Left ventricle myocardium inferior (tissue), 1 donor: ENCODE measurements around the gene PLEKHM3. TPM values are rescaled to one million over a fixed set of nuclear protein-coding genes. Genes with fewer than 3 reads are reported as not detected.
A peak's percentile ranks its signal among the peaks of the same experiment; 100 is the strongest.

Experiments used
- DNase-seq: peaks from one replicate; pipeline ENCODE4 v3.0.0-alpha.2; 2020
- H3K27ac ChIP-seq: fragments of 200-600 bp; replicated peaks from 2 replicates; pipeline ENCODE4 v1.8.0; 2021
- H3K27me3 ChIP-seq: fragments of 200-600 bp; 2 replicates; pipeline ENCODE4 v1.8.0; 2021; ENCODE audit warnings: low read depth
- H3K36me3 ChIP-seq: fragments of 200-600 bp; 2 replicates; pipeline ENCODE4 v1.8.0; 2021
- H3K4me1 ChIP-seq: fragments of 200-600 bp; 2 replicates; pipeline ENCODE4 v1.8.0; 2021
- H3K4me3 ChIP-seq: fragments of 200-600 bp; 2 replicates; pipeline ENCODE4 v1.8.0; 2021; ENCODE audit warnings: mild to moderate bottlenecking, moderate library complexity
- H3K9me3 ChIP-seq: fragments of 200-600 bp; replicated peaks from 2 replicates; pipeline ENCODE4 v1.8.0; 2021
- CTCF ChIP-seq: fragments of 200-600 bp; IDR thresholded peaks from 2 replicates; pipeline ENCODE4 v1.8.0; 2021; ENCODE audit warnings: antibody characterized with exemption, mild to moderate bottlenecking, borderline replicate concordance
- intact Hi-C: fragments of 100-400 bp; cut with micrococcal nuclease; formaldehyde crosslinking; loops from one replicate; pipeline ENCODE4 v1.11.0; 2022
- total RNA-seq: library from RNA; stranded (reverse); fragmentation: NEBNext Ultra II Directional; extraction: Animal tissue kit (Norgen Biotek cat#: 25700); gene quantifications from one replicate; pipeline ENCODE4 v1.2.1, GENCODE V29; 2021
- donor health status: DM: no; HTN: yes; CAD: no; lungs with severe emphysema.

The PLEKHM3 gene
- total RNA-seq, 1 donor from 2014 or later: 12.9 TPM

DNA sequence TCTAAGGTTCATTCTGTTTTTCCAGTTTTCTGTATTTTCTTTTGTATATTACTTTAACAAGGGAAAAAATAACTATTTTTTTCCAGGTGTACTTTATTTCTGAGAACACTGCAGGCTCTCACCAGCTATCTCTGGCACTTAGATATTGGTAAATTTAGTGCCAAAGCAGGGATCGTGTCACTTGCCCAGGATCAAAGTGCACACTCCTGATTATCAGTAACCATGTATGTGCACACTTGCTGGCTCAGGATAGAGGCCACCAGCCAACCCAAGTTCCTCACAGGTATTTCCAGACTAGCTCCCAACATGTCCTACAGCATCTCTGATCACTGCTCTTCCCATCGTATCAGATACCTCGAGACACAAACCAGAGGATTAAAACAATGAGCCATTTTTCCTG is 249.9 kb downstream of the PLEKHM3 start:
- no peaks in the 10 kb centered on the region for H3K36me3 ChIP-seq
- H3K4me3 ChIP-seq: no peak overlapping the region
- peaks cover 8% of the 10 kb centered on the region for H3K4me1 ChIP-seq
- H3K9me3 ChIP-seq: no peaks in the 10 kb centered on the region
- TF ChIP-seq CTCF: no peak
- H3K27ac ChIP-seq: no peak overlapping the region
- DNase-seq: no peak
- H3K27me3 ChIP-seq: no peaks in the 10 kb centered on the region
- intact Hi-C loops: no loop called here

- TF ChIP-seq CTCF: no peak
- no peak for DNase-seq
- H3K36me3 ChIP-seq: no peaks in the 10 kb centered on the region
- H3K4me1 ChIP-seq: peaks cover 30% of the 10 kb centered on the region
- H3K4me3 ChIP-seq: no peak overlapping the region
- no peak overlapping the region for H3K27ac ChIP-seq
- intact Hi-C loops: no loop called here
- H3K27me3 ChIP-seq: no peaks in the 10 kb centered on the region
- no peaks in the 10 kb centered on the region for H3K9me3 ChIP-seq
Measured at GRCh38 chr2:207772844-207773205, 252.5 kb downstream of the PLEKHM3 start.

DNA sequence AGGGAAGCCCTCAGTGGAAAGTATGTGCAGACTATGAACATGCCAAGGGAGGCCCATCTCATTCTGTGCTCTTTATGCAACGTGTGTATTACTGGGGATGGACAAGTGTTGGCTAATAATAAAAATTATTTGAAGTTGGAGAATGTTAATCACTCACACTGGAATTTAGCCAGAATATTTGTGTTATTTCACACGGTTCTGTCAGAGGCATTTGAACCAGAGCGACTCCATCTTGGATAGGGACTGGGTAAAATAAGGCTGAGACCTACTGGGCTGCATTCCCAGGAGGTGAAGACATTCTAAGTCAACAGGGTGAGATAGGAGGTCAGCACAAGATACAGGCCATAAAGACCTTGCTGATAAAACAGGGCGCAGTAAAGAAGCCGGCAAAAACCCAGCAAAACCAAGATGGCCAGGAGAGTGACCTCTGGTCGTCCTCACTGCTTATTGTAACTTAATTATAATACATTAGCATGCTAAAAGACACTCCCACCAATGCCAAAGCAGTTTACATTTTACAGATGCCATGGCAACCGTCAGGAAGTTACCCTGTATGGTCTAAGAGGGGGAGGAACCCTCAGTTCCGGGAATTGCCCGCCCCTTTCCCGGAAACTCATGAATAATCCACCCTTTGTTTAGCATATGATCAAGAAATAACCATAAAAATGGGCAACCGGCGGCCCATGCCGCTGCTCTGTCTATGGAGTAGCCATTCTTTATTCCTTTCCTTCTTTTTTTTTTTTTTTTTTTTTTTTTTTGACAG is 253.1 kb downstream of the PLEKHM3 start:
- no peaks in the 10 kb centered on the region for H3K27me3 ChIP-seq
- no peaks in the 10 kb centered on the region for H3K9me3 ChIP-seq
- intact Hi-C loops: no loop called here
- no peak for TF ChIP-seq CTCF
- peaks cover 5% of the 10 kb centered on the region for H3K36me3 ChIP-seq
- H3K4me3 ChIP-seq: no peak overlapping the region
- no peak overlapping the region for H3K27ac ChIP-seq
- no peak for DNase-seq
- H3K4me1 ChIP-seq: peaks cover 36% of the 10 kb centered on the region

GRCh38 chr2:207771421-207771820 is 253.9 kb downstream of the PLEKHM3 start:
- Histone ChIP-seq H3K9me3 (no peaks in the 10 kb centered on the region), H3K4me3 (peak overlapping the region; percentile 92), H3K4me1 (peaks cover 43% of the 10 kb centered on the region), H3K27ac (no peak overlapping the region), H3K36me3 (peaks cover 10% of the 10 kb centered on the region), H3K27me3 (no peaks in the 10 kb centered on the region)
- no peak for TF ChIP-seq CTCF
- no peak for DNase-seq
- intact Hi-C loops: no loop called here

Other genes with a start within 250 kb of the PLEKHM3 start
- not detected for gene CRYGD, start 99.0 kb upstream of the PLEKHM3 start, total RNA-seq
- gene CRYGC, start 104.3 kb upstream of the PLEKHM3 start, total RNA-seq: not detected
- not detected for gene CRYGB, start 120.6 kb upstream of the PLEKHM3 start, total RNA-seq
- not detected for gene CRYGA, start 138.1 kb upstream of the PLEKHM3 start, total RNA-seq
- not detected for gene C2orf80, start 164.5 kb upstream of the PLEKHM3 start, total RNA-seq
- 38.4 TPM for gene IDH1, start 229.5 kb upstream of the PLEKHM3 start, total RNA-seq
- 13.9 TPM for gene PIKFYVE, start 240.7 kb upstream of the PLEKHM3 start, total RNA-seq